HG03457 (cell line): ENCODE data around the gene EIF2D.
"Not testable (repeated sequence)": the region's sequence is repeated elsewhere in the genome, so short reads cannot be mapped to it uniquely, and the experiment has no call there.

Source experiments
- ATAC-seq: cut with Tn5 transposase; IDR thresholded peaks from one replicate; pipeline ENCODE4 v1.9.1; 2021; ENCODE audit warnings: moderate number of reproducible peaks; ENCODE audit not compliant: unreplicated experiment

The EIF2D gene

DNA sequence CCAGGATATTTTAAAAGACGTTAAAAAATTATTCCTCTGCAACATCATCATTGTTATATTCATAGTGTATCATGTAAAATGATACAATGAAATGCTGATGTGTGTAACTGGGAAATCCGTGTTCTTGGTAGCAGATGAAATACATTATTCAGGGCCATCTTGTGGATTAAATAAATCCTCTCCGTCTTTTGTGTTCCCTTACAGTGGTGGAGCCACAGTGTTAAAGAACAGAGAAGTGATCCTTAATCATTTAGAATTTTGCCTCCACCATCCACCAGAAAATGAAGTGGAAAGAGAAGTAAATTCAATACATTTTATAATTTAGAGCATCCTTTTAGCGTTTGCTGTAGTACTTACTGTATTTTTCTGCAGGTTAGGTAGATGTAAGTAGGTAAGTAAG is 24.4 kb upstream of the EIF2D start:
- ATAC-seq: no peak

DNA sequence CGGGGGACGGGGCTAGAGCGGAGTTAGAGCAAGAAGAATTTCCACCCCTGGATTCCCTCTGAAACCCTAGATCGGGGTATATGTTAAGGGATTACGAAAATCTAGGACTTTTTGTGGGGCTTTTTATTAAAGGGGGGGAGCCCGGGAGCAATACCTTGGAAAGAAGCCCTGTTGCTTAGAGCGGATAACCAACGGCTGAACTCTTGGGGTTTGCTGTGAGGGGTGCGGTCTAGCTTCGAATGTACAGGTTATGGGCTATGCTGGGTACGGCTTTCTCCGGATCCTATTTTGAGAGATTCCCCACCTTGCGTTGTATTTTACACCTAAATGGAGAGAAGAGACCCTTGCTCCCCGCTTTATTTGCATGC is 23.7 kb upstream of the EIF2D start:
- ATAC-seq: no peak

DNA sequence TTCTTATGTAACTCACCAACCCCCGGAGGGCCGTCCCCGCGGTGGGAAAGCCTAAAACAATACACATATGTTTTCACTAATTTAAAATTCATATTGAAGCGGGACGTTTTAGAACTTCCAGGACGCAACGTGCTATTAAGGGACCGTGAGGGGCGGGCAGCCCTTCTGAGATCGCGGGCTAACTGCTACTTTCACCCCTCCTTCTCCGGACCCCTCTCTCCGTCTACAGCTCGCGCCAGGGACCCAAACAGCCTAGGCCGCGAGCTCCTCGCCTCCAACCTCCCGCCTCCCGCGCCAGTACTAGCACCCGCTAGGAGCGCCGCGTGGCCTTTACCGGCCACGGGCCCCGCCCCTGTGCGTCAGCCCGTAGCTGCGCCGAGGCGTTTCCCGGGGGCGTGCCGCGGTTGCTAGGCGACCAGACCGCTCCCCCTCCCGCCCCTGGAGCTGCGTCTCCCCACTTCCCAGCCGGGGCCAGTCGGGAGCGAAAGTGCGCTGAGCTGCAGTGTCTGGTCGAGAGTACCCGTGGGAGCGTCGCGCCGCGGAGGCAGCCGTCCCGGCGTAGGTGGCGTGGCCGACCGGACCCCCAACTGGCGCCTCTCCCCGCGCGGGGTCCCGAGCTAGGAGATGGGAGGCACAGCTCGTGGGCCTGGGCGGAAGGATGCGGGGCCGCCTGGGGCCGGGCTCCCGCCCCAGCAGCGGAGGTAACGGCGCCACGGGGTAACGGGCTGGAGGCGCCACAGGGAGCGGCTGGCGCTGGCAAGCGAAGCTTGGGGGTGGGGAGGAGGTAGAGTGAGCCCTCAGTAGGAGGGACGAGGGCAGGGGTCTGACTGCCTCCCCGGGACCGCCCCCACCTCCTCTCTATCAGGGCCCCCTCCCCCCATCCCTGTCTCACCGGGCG is 23.1 kb upstream of the EIF2D start, which contains the start of gene DYRK3:
TSS of gene DYRK3 (plus strand) at position 457 of the 898 bp plus-strand sequence. CDS start at position 625, 168 bp downstream.
- peak; percentile 89 for ATAC-seq

DNA sequence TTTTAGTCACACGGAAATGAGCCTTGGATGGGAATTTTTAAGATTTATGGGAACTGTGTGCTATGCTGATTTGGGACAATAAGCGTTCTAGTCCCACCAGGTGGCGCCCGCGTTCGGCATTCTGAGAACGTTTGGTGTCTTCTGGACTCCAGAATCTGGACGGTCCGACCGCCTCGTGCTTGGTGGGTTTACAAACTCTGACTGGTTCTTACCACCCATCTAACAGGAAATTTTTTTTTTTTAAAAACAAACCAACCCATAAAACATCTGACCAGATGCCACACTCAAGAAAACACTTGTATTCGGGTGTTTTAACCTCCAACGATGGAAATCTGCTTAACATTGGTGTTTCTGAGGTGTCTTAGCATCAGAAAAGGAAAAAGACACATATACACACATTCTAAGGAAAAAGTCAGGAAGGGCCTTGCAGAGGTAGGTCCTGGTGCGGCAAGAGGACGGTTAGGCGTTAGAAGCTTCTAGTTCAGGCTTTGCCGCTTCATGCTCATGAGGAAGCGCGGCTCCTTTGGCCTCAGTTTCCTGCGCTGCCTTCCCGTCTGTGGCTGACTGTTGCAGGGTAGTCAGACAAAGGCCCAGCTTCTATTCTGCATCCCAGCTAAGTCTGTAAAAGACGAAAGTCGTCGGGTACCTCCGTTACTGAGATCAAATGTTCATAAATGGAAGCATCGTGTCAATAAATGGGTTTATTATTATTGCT is 22.3 kb upstream of the EIF2D start:
- ATAC-seq: no peak

DNA sequence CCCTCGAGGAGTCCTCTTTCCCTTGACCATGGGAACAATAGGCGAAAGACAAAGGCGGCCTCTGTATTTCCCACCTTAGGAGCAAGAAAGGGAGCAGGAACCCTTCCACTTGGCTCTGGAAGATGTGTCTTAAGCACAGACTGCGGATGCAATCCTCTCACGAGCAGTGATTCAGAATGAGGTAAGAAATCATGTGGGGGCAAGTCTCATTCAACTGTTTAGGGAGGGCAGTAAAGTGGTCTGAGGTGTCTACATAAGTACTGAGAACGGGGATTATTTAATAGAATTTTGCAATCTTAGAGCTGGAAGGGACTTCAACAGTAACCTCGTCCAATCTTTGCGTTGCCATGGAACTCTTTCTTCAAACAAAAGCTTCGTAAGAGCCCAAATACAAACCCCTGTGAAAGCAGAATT is 21.4 kb upstream of the EIF2D start:
- no peak for ATAC-seq

DNA sequence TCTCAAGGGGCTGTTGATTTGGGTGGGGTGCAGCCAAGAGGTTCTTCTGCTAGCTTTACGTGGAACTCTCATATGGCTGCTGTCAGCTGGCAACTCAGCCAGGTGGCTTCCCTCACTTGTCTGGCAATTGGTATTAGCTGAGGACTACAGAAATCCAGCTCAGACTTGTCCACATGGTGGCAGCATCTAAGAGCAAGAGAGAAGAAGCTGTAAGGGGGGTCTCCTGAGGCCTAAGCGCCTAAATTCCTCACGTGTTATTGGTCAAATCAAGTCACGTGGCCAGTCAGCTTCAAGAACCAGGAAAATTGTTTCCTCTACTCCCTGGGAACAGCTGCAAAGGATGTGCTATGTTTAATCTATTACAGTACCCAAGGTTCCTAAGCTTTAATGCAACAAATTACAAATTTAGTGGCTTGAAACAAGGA is 18.8 kb upstream of the EIF2D start:
- ATAC-seq: no peak

DNA sequence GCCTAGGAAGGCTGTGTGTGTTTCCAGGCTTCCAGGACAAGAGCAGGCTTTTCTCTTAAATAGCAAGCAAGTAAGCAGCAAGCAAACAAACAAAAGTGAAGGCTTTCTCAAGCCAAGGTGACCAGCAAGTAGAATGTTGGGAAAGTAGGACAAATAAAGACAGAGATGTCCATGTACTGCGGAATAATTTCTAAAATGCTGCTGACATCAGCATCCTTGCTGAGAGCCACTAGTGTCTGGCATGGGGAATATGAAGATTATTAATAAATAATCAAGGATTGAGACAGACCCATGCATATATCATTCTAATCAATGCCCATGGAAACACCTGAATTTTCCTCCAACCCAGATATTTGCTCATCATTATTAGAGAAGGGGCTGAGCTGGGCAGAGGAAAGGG is 16.7 kb upstream of the EIF2D start:
- ATAC-seq: no peak

DNA sequence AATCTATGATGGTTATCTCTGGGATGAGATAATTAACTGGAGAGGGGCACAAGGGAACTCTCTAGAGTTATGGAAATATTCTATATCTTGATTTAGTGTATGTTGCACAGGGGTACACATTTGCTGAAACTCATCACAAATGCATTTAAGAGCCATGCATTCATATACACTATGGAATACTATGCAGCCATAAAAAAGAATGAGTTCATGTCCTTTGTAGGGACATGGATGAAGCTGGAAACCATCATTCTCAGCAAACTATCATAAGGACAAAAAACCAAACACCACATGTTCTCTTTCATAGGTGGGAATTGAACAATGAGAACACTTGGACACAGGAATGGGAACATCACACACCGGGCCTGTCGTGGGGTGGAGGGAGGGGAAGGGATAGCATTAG is 14.1 kb upstream of the EIF2D start:
- not testable (repeated sequence) for ATAC-seq

DNA sequence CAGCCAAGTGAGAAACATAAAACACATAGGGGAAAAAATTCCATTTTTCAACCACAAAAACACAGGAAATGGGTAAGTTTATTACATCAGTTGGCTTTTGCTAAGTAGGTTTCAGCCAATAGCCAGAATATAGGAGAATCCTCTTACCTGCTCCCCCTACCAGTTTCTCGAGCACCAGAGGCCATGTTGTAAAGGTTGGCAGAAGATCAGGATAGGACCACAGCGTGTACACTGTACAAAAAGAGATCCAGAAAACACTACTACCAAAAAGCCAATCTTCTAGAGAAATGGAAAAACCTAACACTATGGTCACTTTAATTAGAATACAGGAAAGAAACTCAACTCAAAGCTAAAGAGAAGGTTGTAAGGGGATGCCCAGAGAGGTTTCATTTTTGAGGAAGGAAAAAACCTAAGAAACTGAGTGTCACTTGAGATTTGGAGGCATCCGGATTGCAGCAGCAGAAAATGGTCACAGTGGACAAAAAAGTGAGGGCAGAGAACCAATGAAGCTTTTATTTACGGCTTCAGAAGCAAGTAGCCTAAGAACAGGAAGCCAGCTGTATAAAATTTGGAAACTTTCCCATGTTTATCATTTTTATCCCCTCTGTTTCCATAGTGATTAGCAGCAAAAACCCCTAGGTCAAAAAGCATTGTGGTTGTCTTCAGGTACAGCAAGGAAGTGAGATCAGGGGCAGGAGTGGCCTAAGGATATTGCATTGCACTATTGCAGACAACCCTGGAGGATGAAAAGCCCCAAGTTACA is 2.9 kb downstream of the EIF2D start:
- no peak for ATAC-seq

DNA sequence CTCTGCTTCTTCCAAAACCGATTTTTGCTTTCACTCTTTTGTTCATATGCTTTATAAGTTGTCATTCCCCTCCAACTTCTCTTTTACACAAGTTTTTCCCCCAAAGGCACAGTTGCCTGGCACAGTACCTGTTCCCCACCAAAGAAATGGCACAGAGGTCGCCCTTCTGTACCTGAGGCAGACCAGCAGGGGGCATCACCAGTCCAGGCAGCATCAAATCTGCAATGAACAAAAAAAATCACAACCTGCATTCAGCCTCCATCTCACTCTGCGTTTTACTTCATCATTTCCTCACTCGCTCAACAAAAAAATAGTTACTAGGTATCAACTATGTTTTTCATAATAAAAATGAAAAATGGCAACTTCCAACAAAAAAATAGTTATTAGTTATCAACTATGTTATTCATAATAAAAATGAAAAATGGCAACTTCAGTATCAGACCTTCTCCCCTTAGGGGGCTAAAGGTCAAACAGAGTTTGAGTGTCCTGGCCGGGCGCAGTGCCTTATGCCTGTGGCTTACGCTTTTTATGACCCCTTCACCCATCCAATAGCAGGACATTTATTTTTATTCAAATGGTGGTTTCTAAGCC is 4.1 kb downstream of the EIF2D start:
- ATAC-seq: no peak

DNA sequence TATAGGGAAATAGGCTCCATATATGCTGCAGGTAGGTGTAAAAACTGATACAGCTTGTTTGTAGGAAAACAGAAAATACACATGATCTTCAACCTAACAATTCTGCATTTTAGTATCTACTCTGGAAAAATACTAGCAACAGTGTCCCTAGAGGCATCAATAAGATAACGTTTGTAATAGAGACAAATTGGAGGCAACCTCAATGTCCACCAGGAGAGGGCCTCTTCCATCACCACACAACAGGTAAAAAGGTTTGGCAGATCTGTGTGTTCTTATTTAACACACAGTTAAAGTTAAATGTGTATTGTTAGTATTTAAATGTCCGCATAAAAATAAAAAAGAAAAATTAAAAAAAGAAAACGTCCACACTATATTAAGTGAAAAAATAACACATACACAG is 5.4 kb downstream of the EIF2D start:
- no peak for ATAC-seq

DNA sequence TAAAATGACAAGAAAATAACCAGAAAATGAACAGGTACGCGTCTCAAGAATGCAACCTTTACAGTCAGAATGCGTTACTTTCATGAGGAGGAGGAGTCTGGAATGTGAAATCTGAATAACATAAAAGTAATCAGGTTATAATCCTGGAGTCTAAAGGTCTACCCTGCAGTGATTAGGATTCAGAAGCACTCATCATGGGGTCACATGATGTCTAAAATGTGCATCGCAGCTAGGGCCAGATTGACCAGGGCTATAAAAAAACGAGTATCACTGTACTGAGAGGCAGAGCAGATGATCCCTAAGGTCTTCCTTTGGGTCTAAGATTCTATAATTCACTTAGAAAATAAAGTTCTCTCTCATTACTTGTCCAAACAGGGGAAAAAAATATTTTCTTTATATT is 7.4 kb downstream of the EIF2D start:
- ATAC-seq: no peak

DNA sequence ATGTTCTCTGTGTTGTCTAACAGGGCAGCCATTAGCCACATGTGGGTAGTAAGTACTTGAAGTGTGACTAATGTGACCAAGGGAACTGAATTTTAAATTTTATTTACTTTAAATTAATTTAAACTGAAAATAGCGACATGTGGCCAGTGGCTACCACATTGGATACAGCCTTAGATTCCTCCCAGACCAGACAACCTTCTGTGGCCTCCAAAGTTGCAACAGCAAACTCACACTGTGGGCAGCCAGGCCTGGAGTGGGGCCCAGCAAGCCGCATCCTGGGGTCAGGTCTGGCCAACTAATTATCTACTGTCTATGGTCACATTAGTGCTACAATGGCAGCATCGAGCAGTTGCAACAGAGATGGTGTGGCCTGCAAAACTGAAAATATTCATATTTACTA is 11.7 kb downstream of the EIF2D start:
- no peak for ATAC-seq

DNA sequence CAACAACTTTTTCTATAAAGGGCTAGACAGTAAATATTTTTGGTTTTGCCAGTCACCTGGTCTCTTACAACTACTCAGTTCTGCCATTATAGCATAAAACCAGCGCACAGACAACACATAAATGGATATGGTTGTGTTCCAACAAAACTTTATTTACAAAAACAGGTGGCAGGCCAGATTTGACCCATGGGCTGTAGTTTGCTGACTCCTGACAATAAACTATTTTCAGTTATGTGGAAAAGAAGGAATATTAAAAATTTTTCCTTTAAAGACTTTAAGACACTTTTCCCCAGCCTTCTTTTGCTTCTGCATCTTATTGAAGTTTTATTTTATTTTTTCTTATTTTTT is 16.0 kb downstream of the EIF2D start:
- no peak for ATAC-seq

DNA sequence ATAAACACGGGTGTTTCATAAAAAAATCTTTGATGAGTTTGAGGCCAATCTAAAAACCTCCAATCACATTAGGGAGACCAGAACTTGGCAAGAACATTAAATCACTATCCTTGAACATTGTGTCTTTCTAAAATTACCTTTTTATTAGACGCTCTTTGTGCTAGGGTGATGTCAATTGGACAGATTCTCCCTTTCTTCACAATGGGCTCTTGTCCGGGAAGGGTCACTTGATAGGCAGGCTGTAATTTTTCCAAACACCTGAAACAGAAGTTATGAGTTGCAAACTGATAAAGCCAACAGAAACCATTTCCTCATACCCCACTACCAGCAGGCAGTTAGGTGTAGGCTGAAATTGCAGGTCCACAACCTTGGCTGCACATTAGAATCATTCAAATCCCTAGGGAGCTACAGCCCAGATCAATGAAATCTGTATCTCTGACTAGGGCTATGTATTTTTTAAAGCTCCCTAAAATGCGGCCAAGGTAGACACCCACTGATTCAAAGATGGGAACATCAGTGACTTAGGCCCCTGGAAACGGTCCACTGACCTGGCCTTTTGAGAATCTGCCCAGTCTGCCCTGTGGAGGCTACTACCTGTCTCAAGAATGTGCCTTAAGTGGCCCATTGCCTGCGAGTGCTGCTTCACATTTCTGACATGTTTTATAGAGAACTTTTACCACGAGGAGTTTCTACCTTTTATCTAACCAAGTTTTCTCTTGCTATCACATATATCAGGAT is 16.5 kb downstream of the EIF2D start:
- no peak for ATAC-seq

DNA sequence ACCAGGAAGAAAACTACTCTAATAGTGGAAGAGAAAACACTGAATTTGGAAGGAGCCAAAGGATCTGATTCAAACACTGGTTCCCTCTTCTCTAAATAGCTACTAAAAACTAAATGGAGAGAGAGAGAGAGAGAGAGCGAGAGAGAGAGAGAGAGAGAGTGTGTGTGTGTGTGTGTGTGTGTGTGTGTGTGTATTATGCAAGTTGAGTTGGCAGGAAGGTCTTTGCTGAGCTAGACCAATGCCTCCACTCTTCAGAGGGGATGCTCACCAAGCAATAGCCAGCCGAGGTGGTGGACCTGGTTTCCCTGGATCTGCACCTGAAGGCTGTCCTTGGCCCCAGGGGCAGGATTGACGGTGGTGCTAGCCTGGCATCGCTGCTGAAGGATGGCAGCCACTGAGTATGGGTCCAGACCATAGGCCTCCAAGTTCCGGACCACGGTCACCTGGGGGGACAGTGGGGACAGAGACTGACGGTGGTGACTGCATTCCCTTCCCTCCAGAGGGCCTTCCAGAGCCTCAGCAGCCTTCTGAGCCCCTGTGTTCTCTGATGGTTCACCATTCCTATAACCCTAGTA is 18.8 kb downstream of the EIF2D start:
- no peak for ATAC-seq

DNA sequence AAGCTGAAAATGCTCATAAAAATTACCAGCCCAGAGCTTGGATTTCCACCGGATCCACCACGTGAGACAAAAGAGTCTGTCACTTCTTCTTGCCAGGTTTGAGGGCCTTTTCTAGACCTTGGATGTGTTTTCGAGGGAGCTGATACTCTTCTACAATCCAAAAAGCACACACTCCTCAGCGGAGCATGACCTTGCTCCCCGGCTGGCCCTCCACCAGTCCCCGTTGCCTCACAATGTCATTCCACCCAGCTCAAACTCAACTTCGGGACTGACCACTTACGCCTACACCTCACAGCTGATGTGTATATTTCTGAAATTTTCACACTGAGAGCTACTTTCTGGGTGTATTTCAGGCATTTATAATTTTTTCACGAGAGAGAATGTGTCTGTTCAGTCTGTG is 20.6 kb downstream of the EIF2D start:
- ATAC-seq: no peak

DNA sequence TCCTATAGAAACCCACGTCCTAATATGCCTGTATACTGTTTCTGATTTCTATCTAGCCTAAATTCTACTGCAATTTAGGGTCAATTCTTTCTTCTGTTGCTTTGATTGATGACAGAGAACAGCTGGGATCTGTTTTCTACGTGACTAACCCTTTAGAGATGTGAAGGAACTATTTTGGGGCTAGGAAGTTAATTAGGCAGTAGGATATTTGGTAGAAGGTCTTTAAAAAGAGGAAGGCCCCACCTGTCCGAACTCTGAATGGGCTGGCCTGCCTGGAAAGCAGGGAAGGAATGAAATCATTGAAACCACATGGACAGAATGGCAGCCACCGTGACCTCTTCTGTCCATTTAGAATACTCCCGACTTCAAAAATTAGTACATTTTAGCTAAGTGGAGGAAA is 21.0 kb downstream of the EIF2D start:
- no peak for ATAC-seq

DNA sequence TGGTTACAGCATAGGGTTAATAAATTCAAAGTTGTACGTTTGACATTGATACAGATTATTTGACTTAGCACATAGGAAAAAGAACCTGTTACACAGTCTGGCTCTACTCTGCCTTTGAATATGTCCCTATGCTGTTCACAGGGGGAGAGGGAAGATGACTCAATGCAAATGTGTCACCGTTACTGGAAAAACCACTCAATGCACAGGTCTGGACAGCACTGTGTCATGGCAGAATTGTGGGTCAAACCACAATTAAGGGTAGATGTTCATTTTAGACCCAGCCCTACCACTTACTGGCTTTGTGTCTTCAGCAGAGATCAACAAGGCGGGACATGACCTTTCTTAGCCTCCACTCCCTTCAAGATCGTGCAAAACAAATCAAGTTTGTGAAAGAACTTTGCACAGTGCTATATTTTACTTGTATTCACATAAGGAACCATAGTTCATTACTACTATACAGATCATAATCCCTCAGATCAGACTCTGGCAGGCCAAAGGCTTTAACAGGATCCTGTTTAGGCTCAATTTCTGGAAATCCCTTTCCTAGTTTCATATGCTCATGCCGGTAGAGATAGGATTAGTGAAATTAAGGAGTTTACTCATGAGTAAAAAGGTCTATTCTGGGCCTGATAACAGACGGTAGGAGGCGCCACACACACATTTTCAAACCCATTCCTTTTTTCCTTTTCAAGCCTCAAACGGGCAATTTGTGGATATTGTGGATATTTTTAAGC is 22.1 kb downstream of the EIF2D start:
- no peak for ATAC-seq

DNA sequence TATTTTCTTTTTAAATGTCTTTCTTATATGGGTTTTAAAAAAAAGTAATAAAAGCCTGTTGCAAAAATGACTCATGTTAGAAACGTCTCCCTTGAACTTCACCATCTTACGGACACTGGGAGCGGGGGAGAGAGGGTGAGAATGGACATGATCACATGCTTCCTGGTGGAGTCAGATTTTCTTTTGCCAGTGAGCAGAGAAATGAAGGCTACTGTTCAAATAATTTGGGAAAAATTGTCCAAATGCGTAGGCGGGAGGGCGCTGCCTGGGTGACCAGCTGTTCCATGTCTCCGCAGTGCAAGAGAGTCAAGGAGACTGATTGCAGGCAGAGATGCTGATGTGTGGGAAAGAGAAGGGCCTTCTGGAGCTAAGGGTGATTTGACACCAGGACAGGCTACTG is 23.1 kb downstream of the EIF2D start:
- ATAC-seq: no peak
